Large intestine (tissue), 3 donors: ENCODE data around the gene CAMTA1. TPM values are rescaled to one million over a fixed set of nuclear protein-coding genes. Genes with fewer than 3 reads are reported as not detected.

Experiments used
- DNase-seq, 2 donors: peaks; one replicate each; pipeline versions ENCODE4 v3.0.0 to v3.0.0-alpha.2; 2013
- H3K27ac ChIP-seq: one replicate; pipeline ENCODE4 v1.5.1; 2013; ENCODE audit warnings: low read length
- H3K27me3 ChIP-seq: 2 replicates; pipeline ENCODE4 v1.6.1; 2013; ENCODE audit warnings: low read length; ENCODE audit not compliant: control insufficient read depth, insufficient read depth
- H3K36me3 ChIP-seq: 2 replicates; pipeline ENCODE4 v1.6.1; 2013; ENCODE audit warnings: low read length; ENCODE audit not compliant: control insufficient read depth, insufficient read depth
- H3K4me1 ChIP-seq: one replicate; pipeline ENCODE4 v1.6.1; 2013; ENCODE audit warnings: low read length; ENCODE audit not compliant: control insufficient read depth, insufficient read depth
- H3K4me3 ChIP-seq: one replicate; pipeline ENCODE4 v1.5.1; 2013; ENCODE audit warnings: low read length
- H3K9me3 ChIP-seq: one replicate; pipeline ENCODE4 v1.6.1; 2013; ENCODE audit warnings: mild to moderate bottlenecking, low read depth, low read length, moderate library complexity; ENCODE audit not compliant: control insufficient read depth
- WGBS: methylation state at CpG from one replicate; pipeline ENCODE4 v1.1.5; 2013; ENCODE audit warnings: low lambda C conversion rate; ENCODE audit not compliant: insufficient coverage; 5-methylcytosine and 5-hydroxymethylcytosine counted together
- polyA plus RNA-seq: library from polyadenylated mRNA; unstranded; fragments of 120-200 nt; gene quantifications from one replicate; pipeline ENCODE4 v1.2.1, GENCODE V29; 2013

Gene CAMTA1
- polyA plus RNA-seq, 1 donor: 67.9 TPM

DNA sequence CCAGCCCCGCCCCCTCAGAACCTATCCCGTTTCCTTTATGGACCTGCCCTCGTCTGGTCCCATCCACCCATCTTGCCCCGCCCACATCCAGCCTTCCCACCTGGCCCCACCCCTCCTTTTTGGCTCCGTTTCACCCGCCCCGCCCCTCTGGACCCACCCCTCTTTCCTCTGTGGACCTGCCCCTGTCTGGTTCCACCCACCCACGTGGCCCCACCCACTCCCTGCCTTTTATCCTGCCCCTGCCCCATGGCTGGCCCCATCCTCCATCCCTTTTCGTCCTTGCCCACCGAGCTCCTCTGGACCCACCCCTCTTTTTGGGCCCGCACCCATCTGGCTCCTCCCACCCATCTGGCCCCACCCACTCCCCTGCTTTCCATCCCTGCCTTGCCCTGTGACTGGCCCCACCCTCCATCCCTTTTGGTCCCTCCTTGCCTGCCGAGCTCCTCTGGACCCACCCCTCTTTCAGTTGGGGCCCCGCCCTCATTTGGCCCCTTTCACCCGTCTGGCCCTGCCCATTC is 177.3 kb downstream of the CAMTA1 start:
- Histone ChIP-seq H3K9me3 (no peaks in the 10 kb centered on the region), H3K27me3 (peaks cover 2% of the 10 kb centered on the region), H3K4me3 (no peak overlapping the region), H3K36me3 (no peaks in the 10 kb centered on the region), H3K27ac (peak overlapping the region; percentile 24), H3K4me1 (peaks cover 21% of the 10 kb centered on the region)
- DNase-seq: peak; percentile 74 to 94
- WGBS: no CpG with 5 or more reads among the region's 14 CpGs

DNA sequence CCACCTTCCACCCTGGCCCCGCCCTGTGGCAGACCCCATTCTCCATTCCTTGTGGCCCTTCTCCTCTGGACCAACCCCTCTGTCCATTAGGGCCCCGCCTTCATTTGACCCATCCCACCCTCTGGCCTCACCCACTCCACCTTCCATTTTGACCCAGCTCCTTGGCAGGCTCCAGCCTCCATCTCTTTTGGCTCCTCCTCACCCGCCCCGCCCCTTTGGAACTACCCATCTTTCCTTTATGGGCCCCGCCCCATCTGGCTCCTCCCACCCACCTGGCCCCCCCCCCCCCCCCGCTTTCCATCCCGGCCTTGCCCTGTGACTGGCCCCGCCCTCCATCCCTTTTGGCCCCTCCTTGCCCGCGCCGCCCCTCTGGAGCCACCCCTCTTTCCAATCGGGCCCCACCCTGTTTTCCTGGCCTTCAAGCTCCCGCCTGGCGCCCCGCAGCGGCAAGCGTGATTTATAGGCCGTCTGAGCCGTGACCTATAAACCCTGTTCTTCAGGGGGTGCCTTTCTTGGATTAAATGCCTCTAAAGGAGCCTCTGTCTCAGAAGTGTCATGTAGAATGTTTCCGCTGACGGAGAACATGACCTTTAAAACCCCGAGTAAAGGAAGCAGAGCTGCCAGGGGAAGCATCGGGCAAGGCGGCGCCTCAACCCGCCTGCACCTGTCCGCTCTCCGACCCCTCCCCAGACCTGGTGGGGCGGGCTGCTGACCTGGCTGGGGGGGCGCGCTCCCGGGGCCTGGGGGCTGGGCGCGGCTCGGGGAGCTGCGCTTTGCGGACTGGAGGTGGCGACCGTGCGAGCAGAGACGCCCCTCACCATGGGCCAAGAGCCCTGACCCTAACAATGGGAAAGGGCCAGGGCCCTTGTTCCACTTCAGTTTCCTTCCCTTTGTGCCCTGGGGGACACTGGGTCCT is 178.0 kb downstream of the CAMTA1 start:
- peak; percentile 78 to 95 for DNase-seq

DNA sequence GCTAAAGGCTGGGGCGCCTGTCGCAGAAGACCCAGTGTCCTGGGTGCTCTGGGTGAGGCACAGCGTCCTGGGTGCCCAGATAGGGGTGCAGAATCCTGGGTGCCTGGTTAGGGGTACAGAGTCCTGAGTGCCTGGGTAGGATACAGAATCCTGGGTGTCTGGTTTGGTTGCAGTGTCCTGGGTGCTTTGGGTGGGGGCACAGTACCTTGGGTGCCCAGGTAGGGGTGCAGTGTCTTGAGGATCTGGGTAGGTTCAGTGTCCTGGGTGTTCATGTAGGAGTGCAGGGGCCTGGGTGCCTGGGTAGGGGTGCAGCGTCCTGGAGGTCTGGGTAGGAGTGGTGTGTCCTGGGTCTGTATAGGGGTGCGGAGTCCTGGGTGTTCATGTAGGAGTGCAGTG is 178.7 kb downstream of the CAMTA1 start:
- Histone ChIP-seq H3K27me3 (peaks cover 2% of the 10 kb centered on the region), H3K4me3 (peak overlapping the region; percentile 5), H3K9me3 (no peaks in the 10 kb centered on the region), H3K4me1 (peaks cover 21% of the 10 kb centered on the region), H3K36me3 (no peaks in the 10 kb centered on the region), H3K27ac (peak overlapping the region; percentile 52)
- no peak for DNase-seq
- no CpG with 5 or more reads among the region's 5 CpGs for WGBS

More for the DNA sequence above, 178.0 kb downstream of the CAMTA1 start:
- H3K27ac ChIP-seq: peak overlapping the region; percentile 52
- H3K4me3 ChIP-seq: peak overlapping the region; percentile 5
- peaks cover 2% of the 10 kb centered on the region for H3K27me3 ChIP-seq
- 0% methylated on average over 4 of the region's 41 CpGs for WGBS
- H3K9me3 ChIP-seq: no peaks in the 10 kb centered on the region
- H3K36me3 ChIP-seq: no peaks in the 10 kb centered on the region
- H3K4me1 ChIP-seq: peaks cover 21% of the 10 kb centered on the region

DNA sequence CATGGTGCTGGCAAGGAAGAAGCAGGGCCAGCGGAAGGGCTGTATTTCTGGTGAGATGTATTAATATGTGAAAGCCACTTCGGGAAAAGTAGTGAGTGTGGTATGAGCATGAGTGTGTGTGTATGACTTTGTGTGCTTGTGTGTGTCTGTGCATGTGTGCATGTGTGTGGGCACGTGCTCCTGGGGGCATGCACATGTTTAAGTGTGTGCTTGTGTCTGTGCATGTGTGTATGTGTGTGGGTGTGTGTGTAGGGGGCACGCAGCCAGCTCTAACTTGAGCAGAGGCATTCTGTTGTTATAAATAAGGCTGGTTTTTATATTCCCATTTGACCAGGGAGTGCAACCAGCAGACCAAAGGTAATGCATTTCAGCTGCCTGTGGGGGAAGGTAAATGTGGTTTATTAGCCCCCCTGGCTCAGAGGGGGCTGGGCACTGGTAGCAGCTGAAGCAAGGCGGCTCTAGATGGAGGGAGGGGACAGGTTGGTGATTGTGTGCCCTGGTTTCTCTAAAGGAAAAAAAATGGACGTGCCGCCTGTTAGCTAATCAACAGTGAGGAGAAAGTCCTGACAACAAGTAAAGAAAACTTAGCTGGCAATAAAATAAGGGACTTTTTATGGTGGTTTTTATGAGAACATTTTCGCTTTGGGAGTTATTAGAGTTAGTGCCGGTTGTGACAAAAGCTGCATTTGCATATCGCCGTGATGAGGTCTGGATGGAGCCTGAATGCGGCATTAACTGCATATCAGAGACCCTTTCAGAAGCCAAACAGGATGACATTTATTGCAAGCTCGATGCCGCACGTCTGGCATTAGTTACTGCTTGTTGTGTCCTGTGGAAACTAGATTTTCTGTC is 180.1 kb downstream of the CAMTA1 start:
- 43% methylated on average over 2 of the region's 15 CpGs for WGBS
- H3K4me3 ChIP-seq: no peak overlapping the region
- H3K27ac ChIP-seq: no peak overlapping the region
- H3K4me1 ChIP-seq: peaks cover 21% of the 10 kb centered on the region
- H3K27me3 ChIP-seq: peaks cover 2% of the 10 kb centered on the region
- DNase-seq: peak in 1 of 2 donors; percentile 38
- no peaks in the 10 kb centered on the region for H3K36me3 ChIP-seq
- H3K9me3 ChIP-seq: no peaks in the 10 kb centered on the region

DNA sequence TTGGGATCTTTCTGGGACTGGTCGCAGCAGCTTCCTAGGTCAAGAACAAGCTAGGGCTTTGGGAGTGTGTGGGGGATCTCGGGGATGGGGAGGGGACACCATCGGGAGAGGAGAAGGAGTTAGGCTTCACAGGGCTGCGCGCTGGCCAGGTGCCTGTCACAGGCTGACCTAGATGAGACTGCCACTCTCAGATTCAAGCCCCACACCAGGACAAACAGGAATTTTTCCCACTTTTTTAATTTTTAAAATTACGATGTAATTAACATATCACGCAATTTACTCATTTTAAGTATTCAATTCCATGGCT is 180.6 kb downstream of the CAMTA1 start:
- Histone ChIP-seq H3K4me3 (no peak overlapping the region), H3K36me3 (no peaks in the 10 kb centered on the region), H3K9me3 (no peaks in the 10 kb centered on the region), H3K4me1 (peaks cover 18% of the 10 kb centered on the region), H3K27me3 (peaks cover 2% of the 10 kb centered on the region), H3K27ac (no peak overlapping the region)
- 100% methylated on average over 2 of the region's 7 CpGs for whole genome bisulfite sequencing
- DNase-seq: no peak

DNA sequence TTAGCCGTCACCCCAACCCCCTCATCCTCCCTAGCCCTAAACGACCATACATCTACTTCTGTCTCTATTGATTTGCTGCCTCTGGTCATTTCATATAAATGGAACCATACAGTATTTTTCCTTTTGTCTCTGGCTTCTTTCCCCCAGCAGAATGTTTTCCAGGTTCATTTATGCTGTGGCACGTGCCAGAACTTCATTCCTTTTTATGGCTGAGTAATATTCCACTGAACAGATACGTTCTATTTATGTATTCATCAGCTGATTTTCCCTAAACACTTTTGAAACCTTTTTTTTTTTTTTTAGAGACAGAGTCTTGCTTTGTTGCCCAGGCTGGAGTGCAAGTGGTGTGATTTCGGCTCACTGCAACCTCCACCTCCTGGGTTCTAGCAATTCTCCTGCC is 181.1 kb downstream of the CAMTA1 start:
- no peak for DNase-seq
- Histone ChIP-seq H3K36me3 (no peaks in the 10 kb centered on the region), H3K4me3 (no peak overlapping the region), H3K27me3 (peaks cover 2% of the 10 kb centered on the region), H3K4me1 (peaks cover 14% of the 10 kb centered on the region), H3K9me3 (no peaks in the 10 kb centered on the region), H3K27ac (no peak overlapping the region)
- WGBS: 100% methylated on average over 3 of the region's 5 CpGs

DNA sequence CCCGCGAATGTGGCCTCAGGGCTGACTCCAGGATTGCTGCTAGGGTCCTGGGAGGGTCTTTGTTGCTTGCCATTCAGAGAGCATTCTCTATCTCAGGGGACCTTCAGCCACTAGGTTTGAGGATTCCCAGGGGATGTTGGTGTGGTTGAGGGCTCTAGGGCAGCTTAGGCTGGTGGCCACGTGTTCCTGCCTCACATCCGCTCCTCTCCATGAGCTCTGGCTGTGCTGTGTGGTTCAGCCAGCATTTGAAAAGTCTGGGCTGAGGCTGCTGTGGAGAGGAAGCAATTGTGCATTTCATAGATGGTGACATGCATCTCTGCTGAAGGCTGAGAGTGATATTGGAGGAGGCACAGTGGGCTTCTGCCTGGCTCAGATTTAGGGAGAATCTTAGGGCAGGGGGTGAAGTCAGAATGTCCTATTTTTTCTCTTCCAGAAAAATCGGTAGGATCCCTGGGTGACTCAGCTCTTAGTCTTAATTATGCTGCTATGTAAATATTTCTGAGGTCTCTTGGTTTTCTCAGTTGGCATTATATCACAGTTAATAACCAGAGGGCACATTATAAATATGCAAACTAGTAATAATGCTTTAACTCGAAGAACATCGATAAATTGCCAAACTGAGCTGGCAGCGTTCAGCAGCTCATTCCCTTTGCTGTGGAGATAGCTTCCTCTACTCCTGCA is 182.3 kb downstream of the CAMTA1 start:
- no peak for DNase-seq
- Histone ChIP-seq H3K27ac (no peak overlapping the region), H3K27me3 (peaks cover 2% of the 10 kb centered on the region), H3K9me3 (no peaks in the 10 kb centered on the region), H3K4me3 (no peak overlapping the region), H3K4me1 (peaks cover 9% of the 10 kb centered on the region), H3K36me3 (no peaks in the 10 kb centered on the region)
- 57% methylated on average over 1 of the region's 8 CpGs for WGBS

DNA sequence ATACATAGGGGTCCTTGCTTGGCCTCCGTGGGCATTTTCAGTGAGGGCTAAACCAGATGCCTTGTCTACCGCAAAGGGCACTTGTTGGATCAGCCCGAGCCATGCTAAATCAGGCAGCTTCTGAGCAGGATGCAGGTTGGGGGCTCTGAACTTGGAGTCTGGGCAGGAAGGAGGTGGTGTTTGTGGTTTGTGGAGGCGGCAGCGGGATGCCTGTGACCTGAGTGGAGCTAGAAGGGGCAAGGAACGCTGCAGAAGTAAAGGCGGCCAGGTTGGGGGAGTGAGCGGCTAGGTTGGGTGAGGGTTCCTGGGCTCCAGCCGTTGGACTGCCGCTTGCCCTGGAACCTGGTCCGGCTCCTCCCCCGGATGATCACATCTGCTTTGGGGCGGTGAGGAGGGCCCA is 183.9 kb downstream of the CAMTA1 start:
- no CpG with 5 or more reads among the region's 13 CpGs for whole genome bisulfite sequencing
- Histone ChIP-seq H3K27ac (no peak overlapping the region), H3K4me3 (no peak overlapping the region), H3K4me1 (peaks cover 4% of the 10 kb centered on the region), H3K27me3 (peaks cover 2% of the 10 kb centered on the region), H3K9me3 (no peaks in the 10 kb centered on the region), H3K36me3 (no peaks in the 10 kb centered on the region)
- DNase-seq: no peak

DNA sequence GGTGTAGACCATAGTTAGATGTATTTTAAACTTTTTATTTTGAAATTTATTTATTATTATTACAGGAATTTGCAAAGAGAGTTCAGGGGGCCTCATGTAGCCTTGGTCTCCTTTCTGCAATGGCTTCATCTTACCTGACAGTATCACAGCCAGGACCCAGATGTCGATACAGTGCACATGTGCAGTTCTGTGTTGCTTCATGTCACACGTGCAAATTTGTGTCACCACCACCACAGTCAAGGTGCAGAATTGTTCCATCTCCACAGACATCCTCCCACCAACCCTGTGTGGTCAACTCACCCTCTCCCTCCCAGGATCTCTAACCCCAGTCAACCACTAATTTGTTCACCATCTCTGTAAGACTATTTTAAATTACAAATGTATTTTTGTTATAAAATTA is 184.5 kb downstream of the CAMTA1 start:
- no peak for DNase-seq
- H3K9me3 ChIP-seq: no peaks in the 10 kb centered on the region
- H3K4me1 ChIP-seq: peaks cover 3% of the 10 kb centered on the region
- H3K36me3 ChIP-seq: no peaks in the 10 kb centered on the region
- H3K27ac ChIP-seq: no peak overlapping the region
- whole genome bisulfite sequencing: no CpG with 5 or more reads among the region's 2 CpGs
- no peak overlapping the region for H3K4me3 ChIP-seq
- peaks cover 6% of the 10 kb centered on the region for H3K27me3 ChIP-seq

DNA sequence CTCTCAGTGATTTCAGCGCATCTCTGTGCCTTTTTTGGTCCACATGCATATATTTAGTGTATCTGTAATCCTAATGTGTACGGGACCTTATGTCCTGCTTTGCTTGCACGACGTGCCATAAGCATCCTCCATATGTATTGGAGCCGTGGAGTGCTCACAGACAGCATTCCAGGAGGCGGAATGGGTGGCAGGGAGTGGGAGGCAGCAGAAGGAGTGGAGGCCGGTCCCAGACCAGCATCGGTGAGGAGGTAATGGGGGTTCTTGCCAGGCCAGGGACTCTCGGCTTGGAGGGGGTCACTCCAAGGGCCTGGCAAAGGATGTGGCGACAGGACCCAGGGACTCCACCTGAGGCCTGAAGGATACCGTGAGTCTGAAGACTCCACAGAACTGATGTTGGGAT is 185.0 kb downstream of the CAMTA1 start:
- Histone ChIP-seq H3K27me3 (peaks cover 6% of the 10 kb centered on the region), H3K4me3 (no peak overlapping the region), H3K36me3 (no peaks in the 10 kb centered on the region), H3K4me1 (peaks cover 2% of the 10 kb centered on the region), H3K27ac (no peak overlapping the region), H3K9me3 (no peaks in the 10 kb centered on the region)
- no CpG with 5 or more reads among the region's 11 CpGs for WGBS
- no peak for DNase-seq
